Endothelial cell of umbilical vein (primary cell): ENCODE results near the gene LRRK1. TPM values are rescaled to one million over a fixed set of nuclear protein-coding genes. Genes with fewer than 3 reads are reported as not detected.

ENCODE experiments used
- BruUV-seq: library from RNA; stranded (reverse); fragments of 400-500 nt; replicated peaks from 2 replicates; lab custom pipeline; 2021; lab: Mats Ljungman, UMichigan
- CTCF ChIA-PET: fragments of 300-600, 350-600 bp; sonication (Branson Sonifier 250); formaldehyde crosslinking; loops from one replicate; lab custom pipeline; 2021; ENCODE audit warnings: antibody characterized with exemption, inconsistent platforms; lab: Charles Lee
- POLR2A ChIA-PET: fragments of 300-600, 350-600 bp; sonication (Branson Sonifier 250); formaldehyde crosslinking; loops from one replicate; lab custom pipeline; 2021; ENCODE audit warnings: antibody characterized with exemption, inconsistent platforms; lab: Charles Lee
- DNase-seq: peaks from one replicate; pipeline ENCODE4 v3.0.0-alpha.2; 2011; ENCODE audit warnings: low read depth, low spot score
- FAIRE-seq: peaks from 2 replicates; lab custom pipeline; 2011; peaks lifted over from hg19 to GRCh38; lab: Jason Lieb, UNC
- H2AFZ ChIP-seq: 2 replicates; pipeline ENCODE4 v1.6.0; 2012; ENCODE audit warnings: low read depth, low read length, control low read depth, inconsistent platforms
- H3K27ac ChIP-seq: 2 replicates; pipeline ENCODE4 v1.5.1; 2011; ENCODE audit warnings: low read depth, mild to moderate bottlenecking, control low read depth, low read length, moderate library complexity; ENCODE audit not compliant: insufficient read depth
- H3K27me3 ChIP-seq, 2 experiments: 2 replicates each; pipeline versions ENCODE4 v1.6.0 to v1.6.1; 2011; ENCODE audit warnings: low read length in 2 of 2, mixed read lengths in 1 of 2; ENCODE audit not compliant: control insufficient read depth in 2 of 2, insufficient read depth in 2 of 2
- H3K36me3 ChIP-seq, 2 experiments: 2 replicates in 1 of 2; 3 replicates in 1 of 2; pipeline ENCODE4 v1.5.1; 2011; ENCODE audit warnings: low read length in 2 of 2, mild to moderate bottlenecking in 1 of 2, moderate library complexity in 1 of 2; ENCODE audit not compliant: control insufficient read depth in 2 of 2, insufficient read depth in 2 of 2; ENCODE audit errors: extremely low read depth in 1 of 2
- H3K4me1 ChIP-seq: 3 replicates; pipeline ENCODE4 v1.5.1; 2011; ENCODE audit warnings: mild to moderate bottlenecking, low read length; ENCODE audit not compliant: control insufficient read depth, insufficient read depth; ENCODE audit errors: extremely low read depth
- H3K4me2 ChIP-seq: 2 replicates; pipeline ENCODE4 v1.6.1; 2011; ENCODE audit warnings: low read length, control low read depth, mixed read lengths; ENCODE audit not compliant: insufficient read depth
- H3K4me3 ChIP-seq, 3 experiments: fragments of 200-600 bp in 1 of 3; sonication (generic), shearing (Covaris generic) in 1 of 3; replicated peaks in 1 of 3; 2 replicates each; pipeline ENCODE4 v1.5.1; 2011 to 2016; ENCODE audit warnings: control low read depth in 3 of 3, low read length in 3 of 3, mild to moderate bottlenecking in 2 of 3, inconsistent platforms in 1 of 3, low read depth in 1 of 3, moderate library complexity in 1 of 3; ENCODE audit not compliant: insufficient read depth in 1 of 3
- H3K79me2 ChIP-seq: 2 replicates; pipeline ENCODE4 v1.6.0; 2012; ENCODE audit warnings: low read length, inconsistent platforms; ENCODE audit not compliant: control insufficient read depth, insufficient read depth
- H3K9ac ChIP-seq: replicated peaks from 2 replicates; pipeline ENCODE3; 2011; ENCODE audit warnings: low read length, control low read depth; ENCODE audit not compliant: insufficient read depth; ENCODE audit errors: extremely low read depth
- H3K9me1 ChIP-seq: replicated peaks from 3 replicates; pipeline ENCODE4 v1.6.0; 2011; ENCODE audit warnings: mild to moderate bottlenecking, low read length; ENCODE audit not compliant: control insufficient read depth, insufficient read depth; ENCODE audit errors: extremely low read depth
- H3K9me3 ChIP-seq: replicated peaks from 2 replicates; pipeline ENCODE4 v1.5.1; 2012; ENCODE audit warnings: low read length, inconsistent platforms; ENCODE audit not compliant: control insufficient read depth, insufficient read depth
- H4K20me1 ChIP-seq: replicated peaks from 2 replicates; pipeline ENCODE3; 2011; ENCODE audit warnings: mild to moderate bottlenecking, low read length; ENCODE audit not compliant: control insufficient read depth, insufficient read depth; ENCODE audit errors: extremely low read depth
- EZH2 ChIP-seq: IDR thresholded peaks from 2 replicates; pipeline ENCODE4 v1.6.1; 2012; ENCODE audit warnings: borderline replicate concordance, low read depth, mild to moderate bottlenecking, moderate library complexity, low read length, inconsistent platforms; ENCODE audit not compliant: severe bottlenecking
- FOS ChIP-seq: IDR thresholded peaks from 2 replicates; pipeline ENCODE4 v1.6.1; 2011; ENCODE audit warnings: mild to moderate bottlenecking, low read length, moderate library complexity, borderline replicate concordance; ENCODE audit not compliant: insufficient read depth
- GATA2 ChIP-seq: IDR thresholded peaks from 2 replicates; pipeline ENCODE4 v1.7.0; 2011; ENCODE audit warnings: low read depth, mild to moderate bottlenecking, moderate library complexity, mixed read lengths, low read length; ENCODE audit not compliant: insufficient read length, insufficient read depth
- JUN ChIP-seq: IDR thresholded peaks from 2 replicates; pipeline ENCODE4 v1.6.1; 2011; ENCODE audit warnings: borderline replicate concordance, low read depth; ENCODE audit not compliant: insufficient read length, insufficient read depth
- MAX ChIP-seq: IDR thresholded peaks from 2 replicates; pipeline ENCODE4 v1.6.1; 2011; ENCODE audit not compliant: insufficient read depth, insufficient read length
- MYC ChIP-seq: IDR thresholded peaks from one replicate; pipeline ENCODE4 v1.6.1; 2011; ENCODE audit warnings: mild to moderate bottlenecking, low read depth, low read length
- POLR2A ChIP-seq: IDR thresholded peaks from 2 replicates; pipeline ENCODE4 v1.6.1; 2012; ENCODE audit warnings: low read depth, mild to moderate bottlenecking, control low read depth, low read length
- POLR2AphosphoS5 ChIP-seq: IDR thresholded peaks from 2 replicates; pipeline ENCODE4 v1.6.1; 2012; ENCODE audit warnings: low read depth, mild to moderate bottlenecking, control low read depth, low read length, moderate library complexity; ENCODE audit not compliant: insufficient read depth
- dilution Hi-C: fragments of 300-500 bp; cut with MboI; formaldehyde crosslinking; loops from one replicate; pipeline ENCODE4 v1.15.0; 2019; ENCODE audit warnings: low sequenced_read_pairs; ENCODE audit not compliant: extremely low pct_ligation_motif_present
- intact Hi-C: fragments of 100-400 bp; cut with micrococcal nuclease; formaldehyde crosslinking; loops from one replicate; pipeline ENCODE4 v1.10.0; 2022
- polyA plus RNA-seq, 4 experiments: library from polyadenylated mRNA; depleted of rRNA in 3 of 4; stranded (reverse) in 3 of 4; unstranded in 1 of 4; fragments of >200 nt; gene quantifications; 2 replicates each; pipeline versions ENCODE4 v1.2.1 to v1.2.3, GENCODE V29; 2011 to 2012; ENCODE audit warnings: missing spikeins in 1 of 4
- total RNA-seq: library from RNA; stranded (reverse); gene quantifications from 2 replicates; pipeline ENCODE4 v1.2.3, GENCODE V29; 2021

Gene LRRK1
- total and polyA plus RNA-seq, 2 donors (not counting 3 experiments of a cell fraction or from before 2014, with no cell fraction given): 11.0 to 22.1 TPM

DNA sequence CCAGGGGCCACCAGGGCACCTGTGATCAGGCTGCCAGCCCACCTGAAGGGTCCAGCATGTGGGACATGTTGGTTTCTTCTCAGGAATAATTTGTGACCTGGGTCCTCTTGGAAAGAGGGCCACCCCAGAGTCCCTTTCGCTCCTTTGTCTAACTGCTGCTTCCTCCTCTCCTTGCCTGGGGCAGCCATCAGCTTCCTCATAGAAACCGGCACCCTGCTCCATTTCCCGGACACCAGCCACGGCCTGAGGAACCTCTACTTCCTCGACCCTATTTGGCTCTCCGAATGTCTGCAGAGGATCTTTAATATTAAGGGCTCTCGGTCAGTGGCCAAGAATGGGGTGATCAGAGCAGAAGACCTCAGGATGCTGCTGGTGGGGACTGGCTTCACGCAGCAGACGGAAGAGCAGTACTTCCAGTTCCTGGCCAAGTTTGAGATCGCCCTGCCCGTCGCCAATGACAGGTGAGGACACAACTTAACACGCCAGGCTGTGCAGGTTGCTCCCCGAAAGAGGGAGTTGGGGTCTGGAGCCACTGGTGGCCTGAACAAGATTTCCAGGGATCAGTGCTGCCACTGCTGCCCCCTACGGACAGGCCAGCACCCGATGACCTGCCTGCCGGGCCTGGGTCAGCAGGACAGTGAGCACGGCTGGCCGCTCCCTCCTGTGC lies 109.7 kb downstream of the LRRK1 start:
- DNase-seq (no peak), FAIRE-seq (no peak)
- TF ChIP-seq MYC (no peak), GATA2 (no peak), FOS (no peak), JUN (no peak)
- H4K20me1 ChIP-seq: no peaks in the 10 kb centered on the region
- H3K9ac ChIP-seq: no peak overlapping the region
- CTCF ChIA-PET: no interaction called here
- H3K27ac ChIP-seq: no peak overlapping the region
- POLR2A ChIA-PET: no interaction called here
- dilution Hi-C loops (no loop called here), intact Hi-C loops (no loop called here)
- no peaks in the 10 kb centered on the region for H3K27me3 ChIP-seq
- BruUV-seq: no TSS peak
- H3K4me3 ChIP-seq: no peak overlapping the region
- H3K4me1 ChIP-seq: no peaks in the 10 kb centered on the region
- H3K9me1 ChIP-seq: no peaks in the 10 kb centered on the region
- H3K4me2 ChIP-seq: no peak overlapping the region
- peaks cover 0 to 15% of the 10 kb centered on the region in 2 experiments for H3K36me3 ChIP-seq
- H2AFZ ChIP-seq: no peak overlapping the region
- H3K9me3 ChIP-seq: no peaks in the 10 kb centered on the region
- H3K79me2 ChIP-seq: no peaks in the 10 kb centered on the region

GRCh38 chr15:101029971-101030661 lies 111.0 kb downstream of the LRRK1 start:
- no peak overlapping the region for H3K27ac ChIP-seq
- no peaks in the 10 kb centered on the region for H3K27me3 ChIP-seq
- FAIRE-seq: no peak
- H3K4me2 ChIP-seq: no peak overlapping the region
- H3K9me1 ChIP-seq: no peaks in the 10 kb centered on the region
- H4K20me1 ChIP-seq: no peaks in the 10 kb centered on the region
- POLR2A ChIA-PET: no interaction called here
- no peaks in the 10 kb centered on the region for H3K79me2 ChIP-seq
- intact Hi-C loops: no loop called here
- peaks cover 0 to 15% of the 10 kb centered on the region in 2 experiments for H3K36me3 ChIP-seq
- H3K9me3 ChIP-seq: no peaks in the 10 kb centered on the region
- H3K9ac ChIP-seq: no peak overlapping the region
- CTCF ChIA-PET: no interaction called here
- H3K4me3 ChIP-seq: no peak overlapping the region
- DNase-seq: no peak
- TF ChIP-seq JUN (no peak), EZH2 (no peak), MAX (no peak), GATA2 (no peak), POLR2A (no peak), MYC (no peak), FOS (no peak), POLR2AphosphoS5 (no peak)
- no peaks in the 10 kb centered on the region for H3K4me1 ChIP-seq
- dilution Hi-C loops: no loop called here
- H2AFZ ChIP-seq: no peak overlapping the region
- no TSS peak for BruUV-seq
